ENCODE measurements around the gene PRIMA1.

- TF ChIP-seq, protein P1, sequence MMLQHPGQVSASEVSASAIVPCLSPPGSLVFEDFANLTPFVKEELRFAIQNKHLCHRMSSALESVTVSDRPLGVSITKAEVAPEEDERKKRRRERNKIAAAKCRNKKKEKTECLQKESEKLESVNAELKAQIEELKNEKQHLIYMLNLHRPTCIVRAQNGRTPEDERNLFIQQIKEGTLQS (CRISPR knock-in tag; conservative IDR thresholded peaks at IDR 0.05): no peak
- TF ChIP-seq ESRRA (CRISPR knock-in tag; IDR thresholded peaks at IDR 0.05; ENCODE audit: borderline replicate concordance) (no peak), ZNF425 (CRISPR knock-in tag; conservative IDR thresholded peaks at IDR 0.05) (no peak), CTCF (IDR thresholded peaks at IDR 0.05) (no peak), ZNF317 (CRISPR knock-in tag; IDR thresholded peaks at IDR 0.05; ENCODE audit: borderline replicate concordance, low read depth) (no peak), TEAD4 (CRISPR knock-in tag; IDR thresholded peaks at IDR 0.05) (no peak), PRDM15 (CRISPR knock-in tag; IDR thresholded peaks at IDR 0.05) (no peak), CREM (CRISPR knock-in tag; IDR thresholded peaks at IDR 0.05) (no peak), NFYB (CRISPR knock-in tag; conservative IDR thresholded peaks at IDR 0.05; ENCODE audit: low read depth) (no peak), IRF2 (CRISPR knock-in tag; IDR thresholded peaks at IDR 0.05; ENCODE audit: borderline replicate concordance, low read depth) (no peak), HMGXB4 (CRISPR knock-in tag; IDR thresholded peaks at IDR 0.05) (no peak), FOXP1 (CRISPR knock-in tag; IDR thresholded peaks at IDR 0.05; ENCODE audit: borderline replicate concordance) (no peak)
- TF ChIP-seq, protein P2, sequence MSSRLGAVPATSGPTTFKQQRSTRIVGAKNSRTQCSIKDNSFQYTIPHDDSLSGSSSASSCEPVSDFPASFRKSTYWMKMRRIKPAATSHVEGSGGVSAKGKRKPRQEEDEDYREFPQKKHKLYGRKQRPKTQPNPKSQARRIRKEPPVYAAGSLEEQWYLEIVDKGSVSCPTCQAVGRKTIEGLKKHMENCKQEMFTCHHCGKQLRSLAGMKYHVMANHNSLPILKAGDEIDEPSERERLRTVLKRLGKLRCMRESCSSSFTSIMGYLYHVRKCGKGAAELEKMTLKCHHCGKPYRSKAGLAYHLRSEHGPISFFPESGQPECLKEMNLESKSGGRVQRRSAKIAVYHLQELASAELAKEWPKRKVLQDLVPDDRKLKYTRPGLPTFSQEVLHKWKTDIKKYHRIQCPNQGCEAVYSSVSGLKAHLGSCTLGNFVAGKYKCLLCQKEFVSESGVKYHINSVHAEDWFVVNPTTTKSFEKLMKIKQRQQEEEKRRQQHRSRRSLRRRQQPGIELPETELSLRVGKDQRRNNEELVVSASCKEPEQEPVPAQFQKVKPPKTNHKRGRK (CRISPR knock-in tag; IDR thresholded peaks at IDR 0.05; ENCODE audit: borderline replicate concordance): no peak
- TF ChIP-seq, protein P3, sequence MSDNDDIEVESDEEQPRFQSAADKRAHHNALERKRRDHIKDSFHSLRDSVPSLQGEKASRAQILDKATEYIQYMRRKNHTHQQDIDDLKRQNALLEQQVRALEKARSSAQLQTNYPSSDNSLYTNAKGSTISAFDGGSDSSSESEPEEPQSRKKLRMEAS (CRISPR knock-in tag; IDR thresholded peaks at IDR 0.05): no peak
These were observed 63.2 kb downstream of the PRIMA1 start for GRCh38 chr14:93725002-93725582.
